ENCODE results near the gene SAMD13.

GRCh38 chr1:84278905-84279304 lies 22.6 kb upstream of the SAMD13 start:
- TF ChIP-seq, protein P1, sequence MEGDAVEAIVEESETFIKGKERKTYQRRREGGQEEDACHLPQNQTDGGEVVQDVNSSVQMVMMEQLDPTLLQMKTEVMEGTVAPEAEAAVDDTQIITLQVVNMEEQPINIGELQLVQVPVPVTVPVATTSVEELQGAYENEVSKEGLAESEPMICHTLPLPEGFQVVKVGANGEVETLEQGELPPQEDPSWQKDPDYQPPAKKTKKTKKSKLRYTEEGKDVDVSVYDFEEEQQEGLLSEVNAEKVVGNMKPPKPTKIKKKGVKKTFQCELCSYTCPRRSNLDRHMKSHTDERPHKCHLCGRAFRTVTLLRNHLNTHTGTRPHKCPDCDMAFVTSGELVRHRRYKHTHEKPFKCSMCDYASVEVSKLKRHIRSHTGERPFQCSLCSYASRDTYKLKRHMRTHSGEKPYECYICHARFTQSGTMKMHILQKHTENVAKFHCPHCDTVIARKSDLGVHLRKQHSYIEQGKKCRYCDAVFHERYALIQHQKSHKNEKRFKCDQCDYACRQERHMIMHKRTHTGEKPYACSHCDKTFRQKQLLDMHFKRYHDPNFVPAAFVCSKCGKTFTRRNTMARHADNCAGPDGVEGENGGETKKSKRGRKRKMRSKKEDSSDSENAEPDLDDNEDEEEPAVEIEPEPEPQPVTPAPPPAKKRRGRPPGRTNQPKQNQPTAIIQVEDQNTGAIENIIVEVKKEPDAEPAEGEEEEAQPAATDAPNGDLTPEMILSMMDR (IDR thresholded peaks at IDR 0.05), result no peak
- TF ChIP-seq EP300 (IDR thresholded peaks at IDR 0.05) (no peak), POLR2A (IDR thresholded peaks at IDR 0.05) (no peak), POLR2AphosphoS5 (IDR thresholded peaks at IDR 0.05) (no peak)

Measured in gastroesophageal sphincter (tissue), 3 donors.